ENCODE data around the gene NTNG2.

The NTNG2 gene

DNA sequence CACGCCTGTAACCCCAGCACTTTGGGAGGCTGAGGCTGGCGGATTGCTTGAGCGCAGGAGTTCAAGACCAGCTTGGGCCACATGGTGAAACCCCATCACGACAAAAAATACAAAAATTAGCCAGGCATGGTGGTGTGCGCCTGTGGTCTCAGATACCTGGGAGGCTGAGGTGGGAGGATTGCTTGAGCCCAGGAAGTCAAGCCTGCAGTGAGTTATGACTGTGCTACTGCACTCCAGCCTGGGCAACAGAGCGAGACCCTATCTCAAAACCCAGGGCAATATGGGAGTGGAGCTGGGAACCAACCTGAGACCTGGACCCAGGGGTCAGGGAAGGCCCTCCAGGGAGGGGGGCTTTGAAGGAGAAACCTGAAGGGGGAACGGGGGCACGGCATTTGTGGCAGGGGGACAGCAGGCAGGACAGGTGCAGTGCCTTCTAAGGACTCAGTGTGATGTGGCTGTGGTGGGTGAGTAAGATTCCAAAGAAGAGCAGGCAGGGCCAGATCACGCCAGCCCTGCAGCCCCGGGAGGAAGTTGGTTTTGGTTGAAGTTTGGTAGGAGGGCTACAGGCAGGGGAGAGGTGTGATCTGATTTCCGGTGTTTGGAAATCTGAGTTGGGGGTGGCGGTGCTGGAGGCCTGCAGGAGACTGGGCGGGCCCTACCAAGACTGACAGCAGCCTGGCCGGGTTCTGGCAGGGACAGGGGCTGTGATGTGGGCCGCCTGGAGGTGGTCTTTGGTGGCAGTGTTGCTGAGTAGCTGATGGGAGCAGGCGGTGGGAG is 46.2 kb downstream of the NTNG2 start:
- DNase-seq: no peak

- no peak for DNase-seq
These were observed 47.4 kb downstream of the NTNG2 start for GRCh38 chr9:132209228-132209627.

GRCh38 chr9:132210472-132211145 is 48.8 kb downstream of the NTNG2 start:
- no peak for DNase-seq

GRCh38 chr9:132211570-132211969 is 49.7 kb downstream of the NTNG2 start:
- DNase-seq: no peak

- no peak for DNase-seq
These were observed 52.3 kb downstream of the NTNG2 start for GRCh38 chr9:132214027-132214622.

GRCh38 chr9:132216861-132217619 is 55.2 kb downstream of the NTNG2 start:
- DNase-seq: peak; percentile 68

GRCh38 chr9:132218208-132218607 is 56.4 kb downstream of the NTNG2 start:
- DNase-seq: no peak

DNA sequence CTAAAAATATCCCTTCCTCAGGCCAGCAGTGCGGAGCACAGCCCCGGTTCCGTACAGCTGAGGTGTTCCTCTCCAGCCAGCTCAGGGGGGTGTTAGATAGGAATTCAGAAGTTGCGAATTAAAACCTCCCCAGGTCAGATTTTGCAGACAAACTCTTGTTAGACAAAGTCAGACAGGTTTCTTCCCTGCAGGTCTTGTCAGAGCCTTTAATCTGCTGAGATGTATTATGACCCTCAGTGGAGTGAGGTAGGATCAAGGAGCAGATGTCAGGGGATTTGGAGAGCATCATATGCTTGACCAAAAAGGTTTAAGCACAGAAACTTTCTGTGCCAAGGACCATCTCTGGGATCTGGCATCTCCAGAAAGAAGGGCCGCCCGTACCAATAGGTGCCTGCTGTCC is 60.1 kb downstream of the NTNG2 start:
- DNase-seq: no peak

- no peak for DNase-seq
These were observed 62.8 kb downstream of the NTNG2 start for GRCh38 chr9:132224645-132225044.

GRCh38 chr9:132226571-132227430 is 64.9 kb downstream of the NTNG2 start:
- no peak for DNase-seq

- no peak for DNase-seq
These were observed 66.2 kb downstream of the NTNG2 start for GRCh38 chr9:132228062-132228461.

DNA sequence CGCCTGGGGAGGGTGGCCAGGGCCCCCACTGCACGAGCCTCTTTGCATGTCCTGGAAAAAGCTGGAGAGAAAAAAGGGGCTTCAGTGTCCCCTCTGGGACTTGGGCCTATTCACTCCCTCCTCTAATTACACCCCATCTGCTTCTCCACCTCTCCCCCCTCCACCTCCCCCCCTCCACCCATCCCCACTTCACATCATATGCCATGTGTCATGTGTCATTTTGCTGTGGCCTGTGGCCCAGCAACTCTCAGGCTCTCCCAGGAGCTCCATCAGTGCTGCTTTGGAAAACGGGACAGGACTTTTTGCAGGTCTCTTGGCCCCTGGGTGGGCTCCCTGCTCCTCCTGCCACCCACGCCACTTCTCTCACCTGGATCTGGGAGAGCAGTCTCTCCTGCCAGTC is 68.7 kb downstream of the NTNG2 start:
- DNase-seq: no peak

DNA sequence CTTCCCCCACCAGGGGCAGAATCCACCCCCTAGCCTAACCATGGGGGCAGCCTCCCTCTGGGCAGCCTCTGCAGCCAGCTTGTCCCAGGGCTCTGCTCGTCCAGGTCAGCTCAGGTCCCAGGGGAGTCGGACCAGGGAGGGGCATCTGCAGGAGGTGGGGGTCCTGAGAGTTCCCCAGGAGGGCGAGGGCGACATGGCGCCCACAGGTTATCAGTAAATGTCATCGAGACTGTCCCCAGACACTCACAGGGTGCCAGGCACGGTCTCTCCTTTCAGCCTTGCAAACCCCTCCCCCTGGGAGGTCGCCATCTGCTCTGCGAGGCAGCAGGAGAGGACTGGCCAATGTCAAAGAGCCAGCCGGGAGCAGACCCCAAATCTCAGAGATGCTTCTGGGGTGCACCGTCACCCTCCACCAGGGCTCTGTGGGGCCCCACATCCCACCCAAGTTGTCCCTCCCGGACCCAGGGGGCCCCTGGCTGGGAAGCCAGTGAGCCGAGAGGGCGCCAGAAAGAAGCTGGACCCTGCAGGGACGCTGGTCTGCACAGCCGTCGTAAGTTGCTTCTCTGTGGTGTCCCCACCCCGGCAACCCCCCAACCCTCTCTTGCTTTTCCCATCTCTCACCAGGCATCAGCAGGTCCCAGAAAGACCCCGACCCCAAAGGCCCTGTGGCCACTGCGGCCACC is 69.3 kb downstream of the NTNG2 start:
- no peak for DNase-seq

DNA sequence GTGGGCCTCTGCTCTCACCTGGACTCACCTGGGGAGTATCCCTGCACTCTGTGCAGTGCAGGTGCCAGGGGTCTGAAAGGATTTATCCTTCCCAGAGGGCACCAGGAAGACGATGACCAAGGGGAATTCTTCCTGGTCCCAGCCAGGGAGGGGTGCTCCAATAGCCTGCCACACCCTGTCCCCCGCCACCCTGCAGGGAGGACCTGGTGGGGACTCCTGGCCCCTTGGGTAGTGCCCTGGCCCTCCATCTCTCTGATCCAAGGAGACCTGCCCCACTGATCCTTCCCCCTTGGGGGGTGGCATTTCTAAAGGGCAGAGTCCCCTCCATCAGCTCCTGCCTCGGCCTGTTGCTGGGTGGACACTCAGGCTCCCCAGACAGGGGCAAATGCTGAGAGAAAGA is 70.7 kb downstream of the NTNG2 start:
- DNase-seq: no peak

DNA sequence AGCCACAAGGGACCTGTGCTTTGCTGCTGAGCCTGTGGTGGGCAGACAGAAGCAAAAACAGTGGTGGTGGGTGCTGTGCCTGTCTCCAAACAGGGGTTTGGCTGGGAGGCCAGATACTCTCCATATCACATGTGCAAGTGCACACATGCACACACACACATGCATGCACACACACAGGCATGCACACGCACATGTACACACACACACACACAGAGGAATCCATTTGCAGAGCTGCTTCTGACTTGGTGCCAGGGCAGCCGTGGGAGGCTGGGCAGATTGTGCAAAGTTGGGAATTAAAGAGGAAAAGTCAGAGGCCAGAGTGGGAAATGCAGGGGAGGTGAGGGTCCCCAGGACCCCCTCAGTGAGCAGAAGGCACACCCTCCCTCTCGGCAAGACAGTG is 71.3 kb downstream of the NTNG2 start:
- DNase-seq: no peak

DNA sequence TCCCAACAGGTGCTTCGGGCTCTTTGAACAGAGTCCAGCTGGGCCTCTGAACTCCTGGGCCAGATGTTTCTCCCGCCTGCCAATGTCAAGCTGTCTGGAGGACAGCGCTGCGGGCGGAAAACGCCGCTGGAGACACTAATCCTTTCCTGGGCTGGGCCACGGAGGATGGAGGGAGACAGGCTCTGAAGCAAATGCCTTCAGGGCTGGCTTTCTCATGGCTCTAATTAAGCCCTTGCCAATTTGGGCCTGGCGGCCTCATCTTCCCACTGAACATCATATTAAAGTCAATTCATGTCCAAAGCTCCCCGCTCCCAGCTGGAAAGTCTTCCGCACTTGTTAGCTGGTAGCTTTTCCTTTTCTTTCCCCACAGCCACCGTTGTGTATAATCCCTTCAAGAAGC is 72.7 kb downstream of the NTNG2 start:
- no peak for DNase-seq

DNA sequence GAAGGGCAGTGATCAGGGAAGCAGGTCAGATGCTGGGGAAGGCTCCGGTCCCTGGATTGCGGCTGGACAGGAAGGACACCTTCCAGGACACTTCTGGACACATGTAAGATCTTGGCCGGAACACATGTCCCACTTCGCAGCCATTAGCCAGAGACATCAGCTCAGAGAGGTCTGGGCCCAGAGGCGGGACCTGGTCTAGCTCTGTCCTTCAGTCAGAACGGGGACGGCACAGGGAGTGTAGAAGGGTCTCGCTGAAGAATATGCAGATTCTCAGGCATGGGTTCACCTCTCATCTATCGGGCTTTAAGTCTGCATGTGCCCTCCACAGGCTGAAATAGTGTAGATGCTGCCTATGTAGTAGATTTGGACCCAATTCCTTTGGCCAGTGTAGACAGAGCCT is 73.3 kb downstream of the NTNG2 start:
- DNase-seq: no peak

DNA sequence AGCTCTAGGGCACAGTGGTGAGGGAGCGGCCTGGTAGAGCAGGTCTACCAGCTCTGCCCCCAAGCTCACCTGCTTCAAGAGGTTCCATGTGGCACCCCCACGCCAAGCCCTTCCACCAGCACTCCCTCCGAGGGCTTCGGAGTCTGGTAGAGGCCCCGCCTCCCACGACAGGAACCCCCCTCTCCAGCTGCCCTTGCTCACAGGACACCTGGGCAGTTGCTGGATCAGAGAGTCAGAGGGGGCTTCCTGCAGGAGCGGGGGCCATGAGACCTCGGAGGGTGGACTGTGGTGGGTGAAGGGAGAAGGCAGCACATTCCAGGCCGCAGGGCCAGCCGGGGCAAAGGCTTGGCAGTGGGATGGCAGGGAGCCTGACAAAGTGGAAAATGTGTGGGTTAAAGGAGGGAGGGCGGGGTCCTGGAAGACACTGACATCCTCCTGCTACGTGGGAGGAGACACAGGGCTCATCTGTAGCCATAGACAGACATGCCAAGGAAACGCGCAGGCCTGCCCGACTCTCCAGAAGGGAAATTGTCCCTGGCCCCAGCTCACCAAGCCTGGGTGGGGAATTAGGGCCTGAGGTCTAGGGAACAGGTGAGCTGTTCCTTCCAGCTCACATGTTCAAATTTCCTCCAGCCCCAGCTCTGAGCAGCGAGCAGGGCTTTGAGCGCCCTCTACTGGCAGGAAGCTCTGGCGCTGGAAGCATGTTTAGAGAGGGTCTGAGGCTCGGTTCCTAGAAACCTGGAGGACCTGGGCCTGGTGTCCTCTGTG is 74.2 kb downstream of the NTNG2 start:
- peak; percentile 87 for DNase-seq

DNA sequence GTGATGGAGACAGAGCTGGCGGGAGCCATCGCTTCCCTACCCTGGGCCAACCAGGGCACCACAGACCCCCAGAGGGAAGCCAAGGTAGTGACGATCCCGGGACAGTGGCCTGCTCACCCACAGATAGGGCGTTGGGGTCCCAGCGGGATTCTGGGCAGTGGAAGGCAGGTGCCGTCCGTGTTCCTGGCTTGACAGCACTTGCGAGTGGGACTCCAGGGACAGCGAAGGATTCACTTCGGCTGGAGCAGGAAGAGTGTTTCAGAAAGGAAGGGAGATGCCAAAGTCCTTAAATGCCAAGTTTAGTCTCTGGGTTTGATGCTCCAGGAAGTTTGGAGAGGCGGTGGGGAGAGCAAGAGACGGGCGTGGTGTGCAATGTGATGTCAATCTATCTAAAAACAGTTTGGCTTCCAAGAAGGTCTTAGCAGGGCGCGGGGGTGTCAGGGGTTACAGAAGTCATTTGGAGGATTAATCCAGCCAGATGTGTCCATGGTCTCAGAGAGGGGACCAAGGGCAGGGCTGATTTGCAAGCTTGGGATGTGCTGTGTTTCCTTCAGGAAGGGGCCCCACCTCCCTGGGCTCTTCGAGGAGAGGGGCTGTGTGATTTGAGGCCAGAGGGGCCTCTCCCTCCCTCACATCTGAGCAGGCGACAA is 74.9 kb downstream of the NTNG2 start:
- DNase-seq: no peak

DNA sequence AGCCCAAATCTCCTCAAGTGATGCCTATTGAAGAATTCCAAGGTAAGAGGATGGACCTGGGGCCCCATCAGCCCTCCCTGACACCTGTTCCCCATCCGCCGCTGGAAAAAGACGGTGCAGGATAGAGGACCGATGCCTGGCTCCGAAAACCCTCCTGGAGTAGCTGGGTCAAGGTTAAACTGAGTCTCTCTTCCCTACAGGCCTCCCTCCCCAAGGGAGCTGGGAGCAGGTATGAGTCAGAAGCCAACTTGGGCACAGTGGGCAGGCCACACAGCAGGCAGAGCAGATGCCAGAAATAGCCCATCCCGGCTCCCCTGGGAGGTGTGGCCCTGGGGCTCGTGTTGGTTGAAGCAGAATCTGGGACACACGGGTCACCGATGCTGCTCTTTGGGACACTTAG is 75.6 kb downstream of the NTNG2 start:
- DNase-seq: no peak
